Activated CD8-positive, alpha-beta memory T cell treated with anti-CD3 and anti-CD28 coated beads, Interleukin-2, amount 50 U/mL, for 48 hours (primary cell): ENCODE results near the gene TMPRSS12.
"Not testable (repeated sequence)": the region's sequence is repeated elsewhere in the genome, so short reads cannot be mapped to it uniquely, and the experiment has no call there.

Experiments
- DNase-seq: peaks from one replicate; pipeline ENCODE4 v3.0.0-alpha.2; 2020

TMPRSS12 gene

GRCh38 chr12:50842637-50843493 is at the start of gene TMPRSS12:
Gene TMPRSS12 (plus strand): TSS chr12:50842926. CDS start chr12:50842965, 39 bp downstream.
- no peak for DNase-seq

- no peak for DNase-seq
Observed at GRCh38 chr12:50799908-50800307, 42.8 kb upstream of the TMPRSS12 start.

- no peak for DNase-seq
Observed at GRCh38 chr12:50803230-50803875, 39.4 kb upstream of the TMPRSS12 start.

GRCh38 chr12:50806176-50806575 is 36.5 kb upstream of the TMPRSS12 start:
- no peak for DNase-seq

GRCh38 chr12:50809131-50809530 is 33.6 kb upstream of the TMPRSS12 start:
- not testable (repeated sequence) for DNase-seq

- not testable (repeated sequence) for DNase-seq
Observed at GRCh38 chr12:50814921-50815320, 27.8 kb upstream of the TMPRSS12 start.

GRCh38 chr12:50820177-50820576 is 22.5 kb upstream of the TMPRSS12 start:
- no peak for DNase-seq

GRCh38 chr12:50822082-50822481 is 20.6 kb upstream of the TMPRSS12 start:
- DNase-seq = no peak

GRCh38 chr12:50823724-50824123 is 19.0 kb upstream of the TMPRSS12 start:
- not testable (repeated sequence) for DNase-seq

- no peak for DNase-seq
Observed at GRCh38 chr12:50824914-50825313, 17.8 kb upstream of the TMPRSS12 start.

GRCh38 chr12:50825372-50825838 is 17.3 kb upstream of the TMPRSS12 start:
- DNase-seq = no peak

GRCh38 chr12:50828121-50828520 is 14.6 kb upstream of the TMPRSS12 start:
- no peak for DNase-seq

- DNase-seq = no peak
Observed at GRCh38 chr12:50828886-50829285, 13.8 kb upstream of the TMPRSS12 start.

- DNase-seq = not testable (repeated sequence)
Observed at GRCh38 chr12:50833801-50834200, 8.9 kb upstream of the TMPRSS12 start.

- no peak for DNase-seq
Observed at GRCh38 chr12:50839042-50839441, 3.7 kb upstream of the TMPRSS12 start.

- DNase-seq = no peak
Observed at GRCh38 chr12:50840809-50841487, 1.8 kb upstream of the TMPRSS12 start.

- no peak for DNase-seq
Observed at GRCh38 chr12:50841716-50842531, 802 bp upstream of the TMPRSS12 start.

- no peak for DNase-seq
Observed at GRCh38 chr12:50845021-50845647, 2.4 kb downstream of the TMPRSS12 start.

GRCh38 chr12:50848963-50849362 is 6.2 kb downstream of the TMPRSS12 start:
- DNase-seq = no peak

GRCh38 chr12:50855218-50855617 is 12.5 kb downstream of the TMPRSS12 start:
- not testable (repeated sequence) for DNase-seq

- not testable (repeated sequence) for DNase-seq
Observed at GRCh38 chr12:50855679-50856078, 13.0 kb downstream of the TMPRSS12 start.
